CD4-positive, alpha-beta T cell treated with Interleukin-10 for 1 hour (primary cell): ENCODE results near the gene SHD.

Source experiments
- DNase-seq: peaks from one replicate; pipeline ENCODE4 v3.0.0-alpha.2; 2020

Gene SHD

GRCh38 chr19:4328243-4328990 is 49.4 kb downstream of the SHD start:
- peak; percentile 96 for DNase-seq

GRCh38 chr19:4328991-4329681 is 50.1 kb downstream of the SHD start:
- peak; percentile 41 for DNase-seq

- DNase-seq, result no peak
Measured at GRCh38 chr19:4329858-4330257, 50.8 kb downstream of the SHD start.

GRCh38 chr19:4334929-4335570 is 56.0 kb downstream of the SHD start:
- DNase-seq, result no peak

- no peak for DNase-seq
Measured at GRCh38 chr19:4337906-4338440, 58.9 kb downstream of the SHD start.

- peak; percentile 25 for DNase-seq
Measured at GRCh38 chr19:4338441-4339355, 59.6 kb downstream of the SHD start, which contains the start of gene STAP2. TSS of gene STAP2 (minus strand) at chr19:4338827. CDS start at chr19:4338753, 74 bp downstream.
